OCI-LY1 (cell line): ENCODE measurements around the gene AMPH.

Experiments
- CTCF ChIP-seq: fragments of 200-600 bp; sonication (generic), shearing (Covaris generic); IDR thresholded peaks from 2 replicates; pipeline ENCODE4 v1.5.1; 2017; ENCODE audit warnings: mild to moderate bottlenecking, antibody characterized with exemption, low read length, moderate library complexity, mixed read lengths
- EZH2 ChIP-seq: fragments of 200-600 bp; sonication (generic), shearing (Covaris generic); IDR thresholded peaks from 2 replicates; pipeline ENCODE4 v1.8.0; 2017; ENCODE audit warnings: borderline replicate concordance, mixed run types, mild to moderate bottlenecking, antibody characterized with exemption, low read length, moderate library complexity, mixed read lengths

GRCh38 chr7:38453168-38453567 is 178.0 kb downstream of the AMPH start:
- TF ChIP-seq CTCF (no peak), EZH2 (no peak)
